ENCODE data around the gene KIF2A.

DNA sequence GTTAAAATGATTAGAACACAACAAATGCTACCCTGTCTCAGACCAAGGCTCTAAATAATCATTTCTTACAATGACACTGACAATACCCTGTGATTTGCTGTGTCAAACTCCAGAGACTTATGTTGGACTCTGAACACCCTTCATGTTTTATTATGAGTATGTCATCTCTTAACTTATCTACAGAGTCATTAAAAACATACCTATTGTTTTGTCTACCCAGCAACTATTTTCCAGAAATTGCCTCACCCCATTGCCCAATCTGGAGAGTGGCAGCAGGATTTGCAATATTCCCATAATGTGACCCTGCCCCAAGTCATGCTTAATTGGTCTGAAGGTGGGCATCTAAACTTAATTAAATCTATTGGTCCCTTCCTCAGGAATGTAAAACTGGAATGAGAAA lies 23.0 kb upstream of the KIF2A start:
- no peak for TF ChIP-seq POLR2A (IDR thresholded peaks at IDR 0.05)
- no peak for TF ChIP-seq CTCF (IDR thresholded peaks at IDR 0.05)
- TF ChIP-seq EP300 (IDR thresholded peaks at IDR 0.05), result no peak
